A549 (cell line): ENCODE results near the gene RUVBL2. TPM values are rescaled to one million over a fixed set of nuclear protein-coding genes. Genes with fewer than 3 reads are reported as not detected.

Experiments used
- ATAC-seq, 2 experiments: fragments of 200-7000 bp in 1 of 2; fragments of >200 bp in 1 of 2; cut with Nextera tagmentation in 1 of 2; cut with Tn5 transposase in 1 of 2; 3 replicates each; pipeline versions ENCODE4 v1.8.0 to v1.9.1; 2018 to 2020; ENCODE audit warnings: mild to moderate bottlenecking in 1 of 2, moderate library complexity in 1 of 2
- CTCF ChIA-PET: fragments of 300-600 bp; sonication (Branson Sonifier 250); formaldehyde crosslinking; extraction: SDS; loops from one replicate; lab custom pipeline; 2021; ENCODE audit warnings: antibody characterized with exemption, inconsistent platforms; lab: Yijun Ruan, JAX
- POLR2A ChIA-PET: fragments of 350-600 bp; formaldehyde crosslinking; extraction: SDS; loops from one replicate; lab custom pipeline; 2021; ENCODE audit warnings: antibody characterized with exemption, inconsistent platforms; lab: Yijun Ruan, JAX
- DNase-seq, 2 experiments: peaks; one replicate each; pipeline versions ENCODE4 v3.0.0 to v3.0.0-alpha.2; 2011 to 2016; ENCODE audit warnings: low read depth in 1 of 2, low spot score in 1 of 2
- FAIRE-seq: peaks from 2 replicates; lab custom pipeline; 2011; peaks lifted over from hg19 to GRCh38; lab: Jason Lieb, UNC
- H3K27ac ChIP-seq, 2 experiments: fragments of >200 bp; sonication (Bioruptor Twin); formaldehyde crosslinking; 3 replicates each; pipeline ENCODE4 v1.5.1; 2016 to 2017
- H3K4me1 ChIP-seq: fragments of >200 bp; sonication (Bioruptor Twin); formaldehyde crosslinking; 3 replicates; pipeline ENCODE4 v1.6.1; 2016
- H3K4me2 ChIP-seq: fragments of >200 bp; sonication (Bioruptor Twin); formaldehyde crosslinking; 3 replicates; pipeline ENCODE4 v1.6.1; 2016
- H3K4me3 ChIP-seq: fragments of >200 bp; sonication (Bioruptor Twin); formaldehyde crosslinking; 3 replicates; pipeline ENCODE4 v1.5.1; 2016
- H3K9me3 ChIP-seq: fragments of >200 bp; sonication (Bioruptor Twin); formaldehyde crosslinking; 3 replicates; pipeline ENCODE4 v1.6.1; 2016
- ATOH8 ChIP-seq: fragments of 250-450 bp; sonication (Bioruptor Pico); IDR thresholded peaks from 2 replicates; pipeline ENCODE4 v1.5.0; 2020; ENCODE audit warnings: low read depth, mild to moderate bottlenecking, moderate library complexity
- BHLHE40 ChIP-seq: IDR thresholded peaks from 2 replicates; pipeline ENCODE4 v1.6.1; 2012; ENCODE audit warnings: low read depth, low read length, inconsistent platforms
- CBX8 ChIP-seq: fragments of 200-600 bp; sonication (generic); IDR thresholded peaks from 2 replicates; pipeline ENCODE4 v1.6.1; 2016
- CEBPB ChIP-seq, 2 experiments: fragments of >200 bp in 1 of 2; sonication (Bioruptor Twin) in 1 of 2; formaldehyde crosslinking in 1 of 2; IDR thresholded peaks; 2 replicates each; pipeline ENCODE4 v1.6.1; 2012 to 2016
- CHD2 ChIP-seq: fragments of 150-350 bp; IDR thresholded peaks from 2 replicates; pipeline ENCODE4 v1.6.1; 2014; ENCODE audit warnings: low read length; ENCODE audit not compliant: partially characterized antibody
- E2F6 ChIP-seq: IDR thresholded peaks from 2 replicates; pipeline ENCODE4 v1.6.1; 2012; ENCODE audit warnings: low read depth, borderline replicate concordance
- ELK1 ChIP-seq: fragments of 150-350 bp; IDR thresholded peaks from 2 replicates; pipeline ENCODE4 v1.6.1; 2014; ENCODE audit warnings: low read depth, mild to moderate bottlenecking, low read length
- ESRRA ChIP-seq: fragments of 150-350 bp; IDR thresholded peaks from 2 replicates; pipeline ENCODE4 v1.6.1; 2014; ENCODE audit warnings: mild to moderate bottlenecking, low read length, borderline replicate concordance
- FOSL2 ChIP-seq, 2 experiments: fragments of 450-650 bp in 1 of 2; fragments of >200 bp in 1 of 2; sonication (Bioruptor Twin) in 1 of 2; formaldehyde crosslinking; IDR thresholded peaks; 2 replicates each; pipeline versions ENCODE4 v1.5.0 to v1.6.1; 2016 to 2020; ENCODE audit warnings: mild to moderate bottlenecking in 1 of 2, moderate library complexity in 1 of 2
- FOXS1 ChIP-seq: fragments of 250-450 bp; sonication (Bioruptor Pico); IDR thresholded peaks from 2 replicates; pipeline ENCODE4 v1.5.0; 2020; ENCODE audit warnings: mild to moderate bottlenecking, moderate library complexity
- HDAC2 ChIP-seq: fragments of 200-600 bp; sonication (generic); IDR thresholded peaks from 2 replicates; pipeline ENCODE4 v1.6.1; 2016
- HMGXB4 ChIP-seq: fragments of 250-450 bp; sonication (Bioruptor Pico); IDR thresholded peaks from 2 replicates; pipeline ENCODE4 v1.5.0; 2021; ENCODE audit warnings: mild to moderate bottlenecking, moderate library complexity, borderline replicate concordance
- HOXB13 ChIP-seq: fragments of 250-450 bp; sonication (Bioruptor Pico); IDR thresholded peaks from 2 replicates; pipeline ENCODE4 v1.5.0; 2020; ENCODE audit warnings: low read depth, mild to moderate bottlenecking, moderate library complexity
- HOXB5 ChIP-seq: fragments of 250-450 bp; sonication (Bioruptor Pico); IDR thresholded peaks from 2 replicates; pipeline ENCODE4 v1.5.0; 2020; ENCODE audit warnings: mild to moderate bottlenecking, moderate library complexity
- JUN ChIP-seq, 2 experiments: fragments of >200 bp; sonication (Bioruptor Twin); formaldehyde crosslinking; IDR thresholded peaks; 2 replicates in 1 of 2; 3 replicates in 1 of 2; pipeline ENCODE4 v1.6.1; 2016 to 2017
- KDM5A ChIP-seq: fragments of 200-600 bp; sonication (generic); IDR thresholded peaks from 2 replicates; pipeline ENCODE4 v1.6.1; 2016; ENCODE audit warnings: antibody characterized with exemption, mild to moderate bottlenecking
- MAX ChIP-seq: IDR thresholded peaks from 2 replicates; pipeline ENCODE4 v1.6.1; 2012
- NFE2L2 ChIP-seq: fragments of 150-350 bp; conservative IDR thresholded peaks from 2 replicates; pipeline ENCODE4 v1.6.1; 2014; ENCODE audit warnings: low read length
- NR3C1 ChIP-seq: fragments of >200 bp; sonication (Bioruptor Twin); formaldehyde crosslinking; IDR thresholded peaks from 3 replicates; pipeline ENCODE4 v1.6.1; 2017
- POLR2A ChIP-seq: IDR thresholded peaks from 2 replicates; pipeline ENCODE4 v1.6.1; 2012; ENCODE audit warnings: mild to moderate bottlenecking, low read length
- POLR2AphosphoS2 ChIP-seq: conservative IDR thresholded peaks from 2 replicates; pipeline ENCODE4 v1.6.1; 2012; ENCODE audit warnings: low read length, improper control_type of control experiment, inconsistent platforms
- RAD21 ChIP-seq, 2 experiments: fragments of >200 bp in 1 of 2; sonication (Bioruptor Twin) in 1 of 2; formaldehyde crosslinking in 1 of 2; IDR thresholded peaks in 1 of 2; conservative IDR thresholded peaks in 1 of 2; 2 replicates in 1 of 2; 3 replicates in 1 of 2; pipeline ENCODE4 v1.6.1; 2012 to 2018; ENCODE audit warnings: inconsistent platforms in 1 of 2
- RARB ChIP-seq: fragments of 250-450 bp; sonication (Bioruptor Pico); IDR thresholded peaks from 2 replicates; pipeline ENCODE4 v1.8.0; 2021; ENCODE audit warnings: mild to moderate bottlenecking, moderate library complexity
- RFX5 ChIP-seq: fragments of 450-650 bp; IDR thresholded peaks from 2 replicates; pipeline ENCODE4 v1.7.1; 2014; ENCODE audit warnings: antibody characterized with exemption, mild to moderate bottlenecking, moderate library complexity
- SREBF2 ChIP-seq: fragments of 450-650 bp; IDR thresholded peaks from 2 replicates; pipeline ENCODE4 v1.6.1; 2014; ENCODE audit warnings: mild to moderate bottlenecking, moderate library complexity
- TFCP2L1 ChIP-seq: fragments of 250-450 bp; sonication (Bioruptor Pico); IDR thresholded peaks from 2 replicates; pipeline ENCODE4 v1.5.0; 2021; ENCODE audit warnings: mild to moderate bottlenecking
- TP53 ChIP-seq: fragments of 250-450 bp; sonication (Bioruptor Pico); IDR thresholded peaks from 2 replicates; pipeline ENCODE4 v1.5.0; 2021; ENCODE audit warnings: mild to moderate bottlenecking, moderate library complexity
- USF2 ChIP-seq: fragments of 450-650 bp; IDR thresholded peaks from 2 replicates; pipeline ENCODE4 v1.6.1; 2014; ENCODE audit warnings: antibody characterized with exemption
- ZC3H11A ChIP-seq: fragments of 450-650 bp; IDR thresholded peaks from 2 replicates; pipeline ENCODE4 v1.6.1; 2014; ENCODE audit warnings: antibody characterized with exemption, mild to moderate bottlenecking
- ZNF302 ChIP-seq: fragments of 250-450 bp; sonication (Bioruptor Pico); IDR thresholded peaks from 2 replicates; pipeline ENCODE4 v1.9.0; 2021; ENCODE audit warnings: inconsistent platforms, mild to moderate bottlenecking, moderate library complexity
- ZSCAN20 ChIP-seq: fragments of 250-450 bp; sonication (Bioruptor Pico); IDR thresholded peaks from 2 replicates; pipeline ENCODE4 v1.8.0; 2022; ENCODE audit warnings: mild to moderate bottlenecking, moderate library complexity
- WGBS: methylation state at CpG from one replicate; pipeline ENCODE4 v1.1.6; 2017; ENCODE audit errors: missing lambda C conversion rate; 5-methylcytosine and 5-hydroxymethylcytosine counted together
- polyA plus RNA-seq, 4 experiments: library from polyadenylated mRNA; depleted of rRNA in 3 of 4; stranded (reverse); fragments of >200 nt; fragmentation: RNase III in 1 of 4; extraction: RNeasy Plus Mini Kit Qiagen cat#74134 plus additional on column Dnase treatment in 1 of 4; gene quantifications; 2 replicates in 3 of 4; 3 replicates in 1 of 4; pipeline ENCODE4 v1.2.3, GENCODE V29; 2011 to 2017

The RUVBL2 gene
- polyA plus RNA-seq, 2 of the 4 experiments (the other 2 are of a cell fraction): 186 to 225 TPM

- Histone ChIP-seq H3K9me3 (no peaks in the 10 kb centered on the region), H3K4me2 (peak overlapping the region; percentile 80), H3K4me1 (peaks cover 54% of the 10 kb centered on the region), H3K27ac (peak overlapping the region; percentile 92 to 96), H3K4me3 (peak overlapping the region; percentile 33)
- peak in 1 of 2 experiments; percentile 50 for DNase-seq
- FAIRE-seq: no peak
- TF ChIP-seq RFX5 (no peak), MAX (no peak), NFE2L2 (no peak), E2F6 (no peak), POLR2AphosphoS2 (no peak), ZC3H11A (no peak), CBX8 (no peak), KDM5A (no peak), HMGXB4 (CRISPR knock-in tag) (no peak), ELK1 (no peak), HOXB13 (CRISPR knock-in tag) (no peak), SREBF2 (no peak), ESRRA (no peak), ZNF302 (CRISPR knock-in tag) (no peak), FOSL2 (IDR thresholded peaks at IDR 0.05) (no peak), FOSL2 (CRISPR knock-in tag; IDR thresholded peaks at IDR 0.05) (no peak), RARB (CRISPR knock-in tag) (no peak), NR3C1 (no peak), ZSCAN20 (CRISPR knock-in tag) (no peak), RAD21 (conservative IDR thresholded peaks at IDR 0.05 in 1 of 2, IDR thresholded peaks at IDR 0.05 in 1 of 2) (no peak), CHD2 (no peak)
- peak in 1 of 2 experiments; percentile 1; a peak in 2 of 6 replicates for ATAC-seq
- CTCF ChIA-PET: interaction anchor here (1.1 to 5.4 kb wide), 3 partner anchors 8 to 175 kb away, joined by 3 to 39 read pairs (median 4); no protein-coding TSS in a partner anchor
- POLR2A ChIA-PET: interaction anchor here (1.3 to 1.5 kb wide), 4 partner anchors 37 to 91 kb away, joined by 12 to 18 read pairs (median 14); partner anchors contain the start of genes NUCB1 and PPP1R15A
- 0% methylated on average over 1 of the region's 7 CpGs for WGBS
These were observed 30.9 kb upstream of the RUVBL2 start for GRCh38 chr19:48962849-48963165.

GRCh38 chr19:48963371-48964204 is 30.1 kb upstream of the RUVBL2 start:
- Histone ChIP-seq H3K4me3 (peak overlapping the region; percentile 33; the same call in 2 of the 3 replicates), H3K4me2 (peak overlapping the region; percentile 80), H3K27ac (peak overlapping the region; percentile 92 to 96), H3K4me1 (peaks cover 60% of the 10 kb centered on the region), H3K9me3 (no peaks in the 10 kb centered on the region)
- FAIRE-seq (peak; percentile 65), DNase-seq (peak; percentile 92), ATAC-seq (peak; percentile 5 to 25)
- WGBS: 1% methylated on average over 26 of the region's 28 CpGs
- ChIA-PET POLR2A (interaction anchor here (0.7 to 9.6 kb wide), 8 partner anchors 9 to 91 kb away, joined by 3 to 175 read pairs (median 7); partner anchors contain the start of genes BAX, NUCB1, PLEKHA4 and PPP1R15A), CTCF (interaction anchor here (1.1 to 18.4 kb wide), 4 partner anchors 10 to 170 kb away, joined by 3 to 332 read pairs (median 4); no protein-coding TSS in a partner anchor)
- TF ChIP-seq CHD2 (peak; percentile 61), JUN (IDR thresholded peaks at IDR 0.05) (peak; percentile 85 to 96; a peak in 4 of 5 replicates), TFCP2L1 (no peak), POLR2A (peak; percentile 35), HOXB5 (peak; percentile 63), ELK1 (no peak), CBX8 (no peak), TP53 (CRISPR knock-in tag) (peak; percentile 94; the same call in 1 of the 2 replicates), ATOH8 (CRISPR knock-in tag) (0 out of 2 replicates have a peak, but pooled peaks have one; percentile 20), HDAC2 (no peak), CEBPB (IDR thresholded peaks at IDR 0.05) (no peak), USF2 (no peak), FOXS1 (CRISPR knock-in tag) (peak; percentile 79), BHLHE40 (no peak), ZC3H11A (no peak)
